Measurements from ENCODE around the gene DENND2D.
"Not testable (repeated sequence)": the region's sequence is repeated elsewhere in the genome, so short reads cannot be mapped to it uniquely, and the experiment has no call there.

DENND2D gene

DNA sequence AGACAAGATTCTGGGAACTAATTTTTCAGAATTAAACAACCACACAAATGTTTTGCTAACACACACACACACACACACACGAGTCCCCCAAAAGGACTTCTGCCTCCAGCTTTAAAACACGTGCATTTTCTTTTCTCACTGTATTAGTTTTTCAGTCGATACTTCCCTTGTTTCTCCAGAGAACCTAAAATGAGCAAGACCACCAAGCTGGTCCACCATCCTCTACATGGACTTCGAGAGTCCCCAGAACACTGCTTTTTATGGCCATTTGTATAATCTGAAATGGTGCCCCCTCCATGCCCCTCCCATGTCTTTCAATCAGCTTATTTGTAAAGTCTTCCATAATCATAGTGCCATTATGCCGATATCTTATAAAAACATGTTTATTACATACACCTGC lies 16.3 kb upstream of the DENND2D start:
- H2AFZ ChIP-seq (ENCODE audit: low read length), result no peak overlapping the region
- peak overlapping the region; percentile 33 for H3K4me3 ChIP-seq (ENCODE audit: low read depth, low read length, poor library complexity, severe bottlenecking)
- no peaks in the 10 kb centered on the region for H3K79me2 ChIP-seq (ENCODE audit: insufficient read depth, low read length)
- no peaks in the 10 kb centered on the region for H3K27me3 ChIP-seq (ENCODE audit: insufficient read depth, low read length)
- no peaks in the 10 kb centered on the region for H3K9me2 ChIP-seq (ENCODE audit: low read depth, low read length)
- TF ChIP-seq EZH2 (IDR thresholded peaks at IDR 0.05; ENCODE audit: borderline replicate concordance, low read length), result no peak
- TF ChIP-seq, protein P1, sequence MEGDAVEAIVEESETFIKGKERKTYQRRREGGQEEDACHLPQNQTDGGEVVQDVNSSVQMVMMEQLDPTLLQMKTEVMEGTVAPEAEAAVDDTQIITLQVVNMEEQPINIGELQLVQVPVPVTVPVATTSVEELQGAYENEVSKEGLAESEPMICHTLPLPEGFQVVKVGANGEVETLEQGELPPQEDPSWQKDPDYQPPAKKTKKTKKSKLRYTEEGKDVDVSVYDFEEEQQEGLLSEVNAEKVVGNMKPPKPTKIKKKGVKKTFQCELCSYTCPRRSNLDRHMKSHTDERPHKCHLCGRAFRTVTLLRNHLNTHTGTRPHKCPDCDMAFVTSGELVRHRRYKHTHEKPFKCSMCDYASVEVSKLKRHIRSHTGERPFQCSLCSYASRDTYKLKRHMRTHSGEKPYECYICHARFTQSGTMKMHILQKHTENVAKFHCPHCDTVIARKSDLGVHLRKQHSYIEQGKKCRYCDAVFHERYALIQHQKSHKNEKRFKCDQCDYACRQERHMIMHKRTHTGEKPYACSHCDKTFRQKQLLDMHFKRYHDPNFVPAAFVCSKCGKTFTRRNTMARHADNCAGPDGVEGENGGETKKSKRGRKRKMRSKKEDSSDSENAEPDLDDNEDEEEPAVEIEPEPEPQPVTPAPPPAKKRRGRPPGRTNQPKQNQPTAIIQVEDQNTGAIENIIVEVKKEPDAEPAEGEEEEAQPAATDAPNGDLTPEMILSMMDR (IDR thresholded peaks at IDR 0.05; ENCODE audit: low read length), result no peak
- H3K27ac ChIP-seq (ENCODE audit: low read depth, low read length, poor library complexity, severe bottlenecking), result peak overlapping the region; percentile 100
- peak overlapping the region; percentile 64 for H3K4me2 ChIP-seq (ENCODE audit: low read length)
- H3K36me3 ChIP-seq (ENCODE audit: insufficient read depth, low read length), result no peaks in the 10 kb centered on the region
- peak overlapping the region; percentile 92 for H3K9ac ChIP-seq (ENCODE audit: low read length)
- peaks cover 99% of the 10 kb centered on the region for H3K4me1 ChIP-seq (ENCODE audit: insufficient read depth, low read length, severe bottlenecking)
- H3F3A ChIP-seq (ENCODE audit: insufficient read depth, low read length), result peaks cover 30% of the 10 kb centered on the region
- H4K20me1 ChIP-seq (ENCODE audit: insufficient read depth, low read length), result no peaks in the 10 kb centered on the region
- H3K9me3 ChIP-seq (ENCODE audit: low read length), result no peaks in the 10 kb centered on the region

DNA sequence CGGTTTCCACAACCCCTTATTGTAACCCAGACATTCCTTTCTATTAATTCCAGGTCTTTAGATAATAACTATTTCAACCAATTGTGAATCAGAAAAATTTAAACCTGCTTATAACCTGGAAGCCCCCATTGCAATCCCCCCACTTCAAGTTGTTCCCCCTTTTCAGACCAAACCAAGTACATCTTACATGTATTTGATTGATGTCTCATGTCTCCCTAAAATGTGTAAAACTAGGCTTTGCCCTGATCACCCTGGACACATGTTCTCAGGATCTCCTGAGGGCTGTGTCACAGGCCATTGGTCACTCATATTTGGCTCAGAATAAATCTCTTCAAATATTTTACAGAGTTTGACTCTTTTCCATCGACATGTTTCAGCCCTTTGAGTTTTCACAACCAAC lies 14.8 kb upstream of the DENND2D start:
- not testable (repeated sequence) for H3K36me3 ChIP-seq (ENCODE audit: insufficient read depth, low read length); H4K20me1 ChIP-seq (ENCODE audit: insufficient read depth, low read length); H3K9me2 ChIP-seq (ENCODE audit: low read depth, low read length); H2AFZ ChIP-seq (ENCODE audit: low read length); H3K9me3 ChIP-seq (ENCODE audit: low read length); H3K27me3 ChIP-seq (ENCODE audit: insufficient read depth, low read length); H3K79me2 ChIP-seq (ENCODE audit: insufficient read depth, low read length)
- H3K9ac ChIP-seq (ENCODE audit: low read length), result peak overlapping the region; percentile 87
- H3K4me3 ChIP-seq (ENCODE audit: low read depth, low read length, poor library complexity, severe bottlenecking), result peak overlapping the region; percentile 46
- H3K27ac ChIP-seq (ENCODE audit: low read depth, low read length, poor library complexity, severe bottlenecking), result peak overlapping the region; percentile 100
- peak overlapping the region; percentile 70 for H3K4me2 ChIP-seq (ENCODE audit: low read length)
- peaks cover 84% of the 10 kb centered on the region for H3K4me1 ChIP-seq (ENCODE audit: insufficient read depth, low read length, severe bottlenecking)
- peaks cover 30% of the 10 kb centered on the region for H3F3A ChIP-seq (ENCODE audit: insufficient read depth, low read length)

DNA sequence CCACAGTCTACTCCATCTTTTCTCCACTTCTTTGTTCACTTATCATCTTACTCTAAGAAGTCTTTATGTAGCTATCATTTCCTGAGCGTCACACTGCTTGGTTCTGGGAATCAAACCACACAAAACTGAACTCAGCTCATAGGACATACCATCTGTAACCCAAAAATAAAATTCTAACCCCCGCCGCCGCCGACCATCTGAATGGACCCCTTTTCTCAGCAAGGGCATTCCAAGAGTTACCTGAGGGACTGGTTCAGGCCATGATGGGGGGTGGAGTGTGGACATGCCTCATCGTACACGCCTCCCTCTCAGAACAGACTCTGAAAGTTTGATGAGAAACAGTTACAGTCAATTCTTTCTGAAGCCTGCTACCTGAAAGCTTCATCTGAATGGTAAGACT lies 14.4 kb upstream of the DENND2D start:
- no peak overlapping the region for H2AFZ ChIP-seq (ENCODE audit: low read length)
- peak overlapping the region; percentile 70 for H3K4me2 ChIP-seq (ENCODE audit: low read length)
- peak overlapping the region; percentile 87 for H3K9ac ChIP-seq (ENCODE audit: low read length)
- TF ChIP-seq EZH2 (IDR thresholded peaks at IDR 0.05; ENCODE audit: borderline replicate concordance, low read length), result no peak
- TF ChIP-seq, protein P1 (IDR thresholded peaks at IDR 0.05; ENCODE audit: low read length), result no peak
- H3K79me2 ChIP-seq (ENCODE audit: insufficient read depth, low read length), result no peaks in the 10 kb centered on the region
- H3K4me3 ChIP-seq (ENCODE audit: low read depth, low read length, poor library complexity, severe bottlenecking), result peak overlapping the region; percentile 46
- H4K20me1 ChIP-seq (ENCODE audit: insufficient read depth, low read length), result no peaks in the 10 kb centered on the region
- no peaks in the 10 kb centered on the region for H3K27me3 ChIP-seq (ENCODE audit: insufficient read depth, low read length)
- no peaks in the 10 kb centered on the region for H3K9me2 ChIP-seq (ENCODE audit: low read depth, low read length)
- no peaks in the 10 kb centered on the region for H3K36me3 ChIP-seq (ENCODE audit: insufficient read depth, low read length)
- H3F3A ChIP-seq (ENCODE audit: insufficient read depth, low read length), result peaks cover 30% of the 10 kb centered on the region
- no peaks in the 10 kb centered on the region for H3K9me3 ChIP-seq (ENCODE audit: low read length)
- peaks cover 80% of the 10 kb centered on the region for H3K4me1 ChIP-seq (ENCODE audit: insufficient read depth, low read length, severe bottlenecking)
- peak overlapping the region; percentile 100 for H3K27ac ChIP-seq (ENCODE audit: low read depth, low read length, poor library complexity, severe bottlenecking)

DNA sequence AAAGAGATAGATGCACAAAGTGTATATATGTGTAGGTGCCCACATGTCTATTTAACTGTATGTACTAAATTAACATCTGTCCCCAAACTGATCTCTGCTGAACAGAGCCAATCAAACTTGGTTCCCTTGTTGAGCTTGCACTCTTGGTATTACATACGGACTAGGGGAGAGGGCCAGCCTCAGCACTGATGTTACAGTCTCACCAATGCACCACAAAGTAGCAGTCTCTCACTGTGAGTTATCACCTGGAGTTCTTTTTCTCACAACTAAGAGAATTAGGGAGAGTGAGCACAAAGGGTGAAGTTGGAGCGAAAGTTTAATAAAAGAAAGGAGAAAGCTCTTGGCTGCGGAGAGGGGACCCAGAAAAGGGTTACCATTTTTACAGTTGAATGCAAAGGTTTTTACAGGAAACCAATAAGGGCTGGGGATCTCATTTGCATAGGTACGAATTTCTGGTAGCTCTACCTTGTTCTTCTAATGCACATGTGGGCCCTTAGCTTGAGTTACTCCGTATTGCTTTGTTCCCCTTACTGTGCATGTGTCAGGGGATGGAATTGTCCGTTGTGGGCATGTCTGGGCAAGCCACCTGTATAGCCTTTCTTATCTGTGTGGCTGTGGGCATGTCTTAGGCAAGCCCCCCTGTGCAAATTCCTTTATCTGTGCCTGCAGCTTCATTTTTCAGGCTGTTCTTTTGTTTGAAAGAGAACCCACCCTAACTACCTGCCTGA lies 13.8 kb upstream of the DENND2D start:
- Histone ChIP-seq H3K4me2 (ENCODE audit: low read length) (peak overlapping the region; percentile 70), H3K27ac (ENCODE audit: low read depth, low read length, poor library complexity, severe bottlenecking) (peak overlapping the region; percentile 100)

More for the DNA sequence above, 13.8 kb upstream of the DENND2D start:
- no peaks in the 10 kb centered on the region for H3K9me2 ChIP-seq (ENCODE audit: low read depth, low read length)
- no peaks in the 10 kb centered on the region for H4K20me1 ChIP-seq (ENCODE audit: insufficient read depth, low read length)
- peak overlapping the region; percentile 46 for H3K4me3 ChIP-seq (ENCODE audit: low read depth, low read length, poor library complexity, severe bottlenecking)
- H3K4me1 ChIP-seq (ENCODE audit: insufficient read depth, low read length, severe bottlenecking), result peaks cover 74% of the 10 kb centered on the region
- no peak overlapping the region for H2AFZ ChIP-seq (ENCODE audit: low read length)
- no peaks in the 10 kb centered on the region for H3K27me3 ChIP-seq (ENCODE audit: insufficient read depth, low read length)
- no peaks in the 10 kb centered on the region for H3K36me3 ChIP-seq (ENCODE audit: insufficient read depth, low read length)
- no peaks in the 10 kb centered on the region for H3K79me2 ChIP-seq (ENCODE audit: insufficient read depth, low read length)
- H3F3A ChIP-seq (ENCODE audit: insufficient read depth, low read length), result peaks cover 26% of the 10 kb centered on the region
- H3K9me3 ChIP-seq (ENCODE audit: low read length), result no peaks in the 10 kb centered on the region
- TF ChIP-seq, protein P1 (IDR thresholded peaks at IDR 0.05; ENCODE audit: low read length), result no peak
- TF ChIP-seq EZH2 (IDR thresholded peaks at IDR 0.05; ENCODE audit: borderline replicate concordance, low read length), result no peak
- H3K9ac ChIP-seq (ENCODE audit: low read length), result peak overlapping the region; percentile 87

Data from OCI-LY1 (cell line).